HFFc6 (cell line): ENCODE results near the gene TCERG1L. TPM values are rescaled to one million over a fixed set of nuclear protein-coding genes. Genes with fewer than 3 reads are reported as not detected.

Experiments used
- DNase-seq: peaks from one replicate; pipeline ENCODE4 v3.0.0-alpha.2; 2018
- H3K27ac Mint-ChIP-seq: 2 replicates; pipeline ENCODE4 v1.8.0; 2020; ENCODE audit warnings: mild to moderate bottlenecking, mixed read lengths
- H3K27me3 Mint-ChIP-seq: 2 replicates; pipeline ENCODE4 v1.8.0; 2021; ENCODE audit warnings: mild to moderate bottlenecking, moderate library complexity, mixed read lengths; ENCODE audit not compliant: insufficient read depth
- H3K36me3 Mint-ChIP-seq: 2 replicates; pipeline ENCODE4 v1.8.0; 2021; ENCODE audit warnings: low read depth, mixed read lengths
- H3K4me1 Mint-ChIP-seq: 2 replicates; pipeline ENCODE4 v1.8.0; 2020; ENCODE audit warnings: low read depth, mixed read lengths
- H3K4me3 Mint-ChIP-seq: 2 replicates; pipeline ENCODE4 v1.8.0; 2020; ENCODE audit warnings: mild to moderate bottlenecking, moderate library complexity, mixed read lengths
- H3K9me3 Mint-ChIP-seq: 2 replicates; pipeline ENCODE4 v1.8.0; 2020; ENCODE audit warnings: mild to moderate bottlenecking, mixed read lengths
- CTCF ChIP-seq: fragments of 200-600 bp; sonication (generic); IDR thresholded peaks from 2 replicates; pipeline ENCODE4 v1.5.0; 2021; ENCODE audit warnings: antibody characterized with exemption, mild to moderate bottlenecking
- total RNA-seq, 6 experiments: library from RNA; stranded (reverse); fragmentation: NEBNext Ultra II Directional; extraction: Animal tissue kit (Norgen Biotek cat#: 25700); gene quantifications; 2 replicates in 1 of 6; 3 replicates in 5 of 6; pipeline ENCODE4 v1.2.3, GENCODE V29; 2021

TCERG1L gene
- total RNA-seq, 6 experiments from 2014 or later: 0.09 TPM; not detected in 5

GRCh38 chr10:131266936-131267813 lies 44.3 kb downstream of the TCERG1L start:
- Mint-ChIP-seq H3K27me3 (peaks cover 2% of the 10 kb centered on the region; the same call in 1 of the 2 replicates), H3K36me3 (peaks cover 6% of the 10 kb centered on the region; the same call in 1 of the 2 replicates), H3K27ac (no peak overlapping the region), H3K9me3 (peaks cover 60% of the 10 kb centered on the region), H3K4me1 (no peaks in the 10 kb centered on the region), H3K4me3 (no peak overlapping the region)
- TF ChIP-seq CTCF: no peak
- DNase-seq: no peak

- TF ChIP-seq CTCF: no peak
- no peak for DNase-seq
- Mint-ChIP-seq H3K27me3 (no peaks in the 10 kb centered on the region), H3K9me3 (peaks cover 59% of the 10 kb centered on the region), H3K27ac (no peak overlapping the region), H3K4me3 (no peak overlapping the region), H3K36me3 (peaks cover 6% of the 10 kb centered on the region; the same call in 1 of the 2 replicates), H3K4me1 (no peaks in the 10 kb centered on the region)
Measured at GRCh38 chr10:131264110-131264788, 47.3 kb downstream of the TCERG1L start.

GRCh38 chr10:131261890-131262475 lies 49.5 kb downstream of the TCERG1L start:
- Mint-ChIP-seq H3K27me3 (no peaks in the 10 kb centered on the region), H3K9me3 (peaks cover 64% of the 10 kb centered on the region), H3K4me1 (no peaks in the 10 kb centered on the region), H3K27ac (no peak overlapping the region), H3K4me3 (no peak overlapping the region), H3K36me3 (peaks cover 6% of the 10 kb centered on the region; the same call in 1 of the 2 replicates)
- no peak for TF ChIP-seq CTCF
- no peak for DNase-seq

GRCh38 chr10:131260452-131261211 lies 50.9 kb downstream of the TCERG1L start:
- H3K4me1 Mint-ChIP-seq: no peaks in the 10 kb centered on the region
- TF ChIP-seq CTCF: no peak
- no peak overlapping the region for H3K27ac Mint-ChIP-seq
- peaks cover 67% of the 10 kb centered on the region for H3K9me3 Mint-ChIP-seq
- no peaks in the 10 kb centered on the region; the same call in 1 of the 2 replicates for H3K36me3 Mint-ChIP-seq
- H3K4me3 Mint-ChIP-seq: no peak overlapping the region
- H3K27me3 Mint-ChIP-seq: no peaks in the 10 kb centered on the region
- no peak for DNase-seq

GRCh38 chr10:131260031-131260430 lies 51.5 kb downstream of the TCERG1L start:
- DNase-seq: no peak
- Mint-ChIP-seq H3K4me1 (no peaks in the 10 kb centered on the region), H3K4me3 (no peak overlapping the region), H3K27ac (no peak overlapping the region), H3K9me3 (peaks cover 68% of the 10 kb centered on the region), H3K36me3 (no peaks in the 10 kb centered on the region; the same call in 1 of the 2 replicates), H3K27me3 (no peaks in the 10 kb centered on the region)
- no peak for TF ChIP-seq CTCF
